H9 (cell line): ENCODE results near the gene PLEK. TPM values are rescaled to one million over a fixed set of nuclear protein-coding genes. Genes with fewer than 3 reads are reported as not detected.

Experiments
- DNase-seq: peaks from one replicate; pipeline ENCODE4 v3.0.0-alpha.2; 2017
- H2AFZ ChIP-seq: one replicate; pipeline ENCODE4 v1.6.1; 2013; ENCODE audit warnings: mild to moderate bottlenecking, low read length, control low read depth, moderate library complexity
- H2AK5ac ChIP-seq: 2 replicates; pipeline ENCODE4 v1.6.1; 2013; ENCODE audit warnings: low read length, control low read depth, mixed read lengths; ENCODE audit not compliant: insufficient read length
- H2BK120ac ChIP-seq: one replicate; pipeline ENCODE4 v1.6.1; 2013; ENCODE audit warnings: low read depth, mild to moderate bottlenecking, low read length, control low read depth, inconsistent platforms; ENCODE audit not compliant: poor library complexity, severe bottlenecking
- H2BK12ac ChIP-seq: 2 replicates; pipeline ENCODE4 v1.6.1; 2013; ENCODE audit warnings: low read length, control low read depth, mixed read lengths, low read depth; ENCODE audit not compliant: insufficient read length
- H2BK15ac ChIP-seq: 2 replicates; pipeline ENCODE4 v1.6.1; 2013; ENCODE audit warnings: low read depth, low read length, control low read depth
- H2BK20ac ChIP-seq: one replicate; pipeline ENCODE4 v1.6.1; 2013; ENCODE audit warnings: low read depth, mild to moderate bottlenecking, low read length, control low read depth, inconsistent platforms; ENCODE audit not compliant: poor library complexity, severe bottlenecking
- H2BK5ac ChIP-seq: 2 replicates; pipeline ENCODE4 v1.6.1; 2013; ENCODE audit warnings: low read length, control low read depth, mixed read lengths; ENCODE audit not compliant: insufficient read length
- H3K14ac ChIP-seq: 2 replicates; pipeline ENCODE4 v1.6.1; 2013; ENCODE audit warnings: low read length, control low read depth; ENCODE audit not compliant: insufficient read depth
- H3K18ac ChIP-seq: 2 replicates; pipeline ENCODE4 v1.6.1; 2013; ENCODE audit warnings: low read depth, mild to moderate bottlenecking, mixed read lengths, low read length, control low read depth; ENCODE audit not compliant: insufficient read length
- H3K23ac ChIP-seq: 2 replicates; pipeline ENCODE4 v1.6.1; 2013; ENCODE audit warnings: low read length, control low read depth, mixed read lengths, low read depth; ENCODE audit not compliant: insufficient read length
- H3K23me2 ChIP-seq: 2 replicates; pipeline ENCODE4 v1.6.1; 2013; ENCODE audit warnings: low read depth, mild to moderate bottlenecking, mixed read lengths, low read length, control low read depth; ENCODE audit not compliant: insufficient read length, poor library complexity, severe bottlenecking
- H3K27ac ChIP-seq: 2 replicates; pipeline ENCODE4 v1.5.1; 2013; ENCODE audit warnings: low read length, control low read depth, mixed read lengths, low read depth; ENCODE audit not compliant: insufficient read length
- H3K27me3 ChIP-seq: 2 replicates; pipeline ENCODE4 v1.6.1; 2013; ENCODE audit warnings: low read length, control low read depth, inconsistent platforms; ENCODE audit not compliant: insufficient read depth
- H3K4ac ChIP-seq: 2 replicates; pipeline ENCODE4 v1.6.1; 2013; ENCODE audit warnings: low read depth, mild to moderate bottlenecking, control low read depth, inconsistent platforms, low read length, moderate library complexity
- H3K4me1 ChIP-seq: 2 replicates; pipeline ENCODE4 v1.6.1; 2013; ENCODE audit warnings: low read length, control low read depth, inconsistent platforms; ENCODE audit not compliant: insufficient read depth
- H3K4me2 ChIP-seq: 2 replicates; pipeline ENCODE4 v1.6.1; 2013; ENCODE audit warnings: low read length, control low read depth, mixed read lengths; ENCODE audit not compliant: insufficient read length, insufficient read depth
- H3K56ac ChIP-seq: 2 replicates; pipeline ENCODE4 v1.6.1; 2013; ENCODE audit warnings: low read depth, mild to moderate bottlenecking, mixed read lengths, low read length, control low read depth; ENCODE audit not compliant: insufficient read length
- H3K79me1 ChIP-seq: 2 replicates; pipeline ENCODE4 v1.6.1; 2013; ENCODE audit warnings: low read depth, mild to moderate bottlenecking, moderate library complexity, low read length, control low read depth, inconsistent platforms; ENCODE audit not compliant: insufficient read depth, poor library complexity, severe bottlenecking
- H3K79me2 ChIP-seq: 2 replicates; pipeline ENCODE4 v1.6.1; 2013; ENCODE audit warnings: low read length, control low read depth, inconsistent platforms; ENCODE audit not compliant: insufficient read depth
- H3K9ac ChIP-seq: 2 replicates; pipeline ENCODE4 v1.6.1; 2013; ENCODE audit warnings: low read length, control low read depth, mixed read lengths; ENCODE audit not compliant: insufficient read length; ENCODE audit errors: extremely low read depth
- H3K9me3 ChIP-seq: one replicate; pipeline ENCODE4 v1.6.1; 2013; ENCODE audit warnings: low read depth, low read length, inconsistent platforms; ENCODE audit not compliant: control insufficient read depth
- H3T11ph ChIP-seq: one replicate; pipeline ENCODE4 v1.6.1; 2013; ENCODE audit warnings: mild to moderate bottlenecking, low read length, control low read depth, inconsistent platforms
- H4K20me1 ChIP-seq: one replicate; pipeline ENCODE4 v1.6.1; 2013; ENCODE audit not compliant: control insufficient read depth, insufficient read length, insufficient read depth
- H4K5ac ChIP-seq: 2 replicates; pipeline ENCODE4 v1.6.1; 2013; ENCODE audit warnings: low read depth, mild to moderate bottlenecking, mixed read lengths, low read length, control low read depth; ENCODE audit not compliant: insufficient read length
- H4K8ac ChIP-seq: replicated peaks from 2 replicates; pipeline ENCODE4 v1.6.1; 2013; ENCODE audit warnings: low read length, control low read depth, mixed read lengths, low read depth; ENCODE audit not compliant: insufficient read length
- H4K91ac ChIP-seq: 2 replicates; pipeline ENCODE4 v1.6.1; 2013; ENCODE audit warnings: low read depth, mild to moderate bottlenecking, moderate library complexity, mixed read lengths, low read length, control low read depth; ENCODE audit not compliant: insufficient read length
- H3K27ac Mint-ChIP-seq, 3 experiments: 2 replicates in 2 of 3; 3 replicates in 1 of 3; pipeline ENCODE4 v1.8.0; 2020 to 2021; ENCODE audit warnings: mixed read lengths in 3 of 3, mild to moderate bottlenecking in 1 of 3, moderate library complexity in 1 of 3
- H3K27me3 Mint-ChIP-seq: 2 replicates; pipeline ENCODE4 v1.8.0; 2021; ENCODE audit warnings: low read depth, mild to moderate bottlenecking, moderate library complexity, mixed read lengths
- H3K36me3 Mint-ChIP-seq, 3 experiments: 2 replicates in 2 of 3; 3 replicates in 1 of 3; pipeline ENCODE4 v1.8.0; 2020 to 2021; ENCODE audit warnings: low read depth in 3 of 3, mixed read lengths in 3 of 3; ENCODE audit not compliant: insufficient read depth in 1 of 3
- H3K4me1 Mint-ChIP-seq, 2 experiments: 2 replicates each; pipeline ENCODE4 v1.8.0; 2020; ENCODE audit warnings: mixed read lengths in 2 of 2
- H3K4me3 Mint-ChIP-seq, 2 experiments: 2 replicates in 1 of 2; 3 replicates in 1 of 2; pipeline ENCODE4 v1.8.0; 2020 to 2021; ENCODE audit warnings: mild to moderate bottlenecking in 2 of 2, mixed read lengths in 2 of 2, moderate library complexity in 1 of 2
- H3K9me3 Mint-ChIP-seq, 2 experiments: 2 replicates in 1 of 2; 3 replicates in 1 of 2; pipeline ENCODE4 v1.8.0; 2020; ENCODE audit warnings: mild to moderate bottlenecking in 2 of 2, mixed read lengths in 2 of 2, moderate library complexity in 1 of 2
- total RNA-seq: library from RNA; stranded (reverse); gene quantifications from 2 replicates; pipeline ENCODE4 v1.2.1, GENCODE V29; 2021
- TF ChIP-seq, protein P1 (sequence below): fragments of 200-600 bp; sonication (generic); conservative IDR thresholded peaks from 3 replicates; pipeline ENCODE4 v1.8.0; 2021; ENCODE audit warnings: antibody characterized with exemption, mild to moderate bottlenecking

The PLEK gene
- total RNA-seq, 1 experiment from 2014 or later, result not detected

DNA sequence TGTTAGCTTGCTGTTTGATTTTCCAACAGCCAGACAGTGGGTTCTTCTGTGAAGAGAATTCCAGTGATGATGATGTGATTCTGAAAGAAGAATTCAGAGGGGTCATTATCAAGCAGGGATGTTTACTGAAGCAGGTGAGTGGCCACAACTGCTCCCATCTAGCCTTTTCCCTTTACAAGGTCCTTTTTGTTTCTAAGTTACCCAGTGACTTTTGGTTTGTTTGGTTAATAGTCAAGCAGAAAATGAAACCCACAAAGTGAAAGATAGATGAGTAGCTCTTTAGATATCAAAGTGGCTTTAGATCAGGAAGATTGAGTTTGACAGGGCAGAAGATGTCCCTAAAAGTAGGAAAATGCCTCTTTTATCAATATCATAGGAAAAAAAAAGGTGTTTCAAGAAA lies 23.3 kb downstream of the PLEK start:
- TF ChIP-seq, protein P1, sequence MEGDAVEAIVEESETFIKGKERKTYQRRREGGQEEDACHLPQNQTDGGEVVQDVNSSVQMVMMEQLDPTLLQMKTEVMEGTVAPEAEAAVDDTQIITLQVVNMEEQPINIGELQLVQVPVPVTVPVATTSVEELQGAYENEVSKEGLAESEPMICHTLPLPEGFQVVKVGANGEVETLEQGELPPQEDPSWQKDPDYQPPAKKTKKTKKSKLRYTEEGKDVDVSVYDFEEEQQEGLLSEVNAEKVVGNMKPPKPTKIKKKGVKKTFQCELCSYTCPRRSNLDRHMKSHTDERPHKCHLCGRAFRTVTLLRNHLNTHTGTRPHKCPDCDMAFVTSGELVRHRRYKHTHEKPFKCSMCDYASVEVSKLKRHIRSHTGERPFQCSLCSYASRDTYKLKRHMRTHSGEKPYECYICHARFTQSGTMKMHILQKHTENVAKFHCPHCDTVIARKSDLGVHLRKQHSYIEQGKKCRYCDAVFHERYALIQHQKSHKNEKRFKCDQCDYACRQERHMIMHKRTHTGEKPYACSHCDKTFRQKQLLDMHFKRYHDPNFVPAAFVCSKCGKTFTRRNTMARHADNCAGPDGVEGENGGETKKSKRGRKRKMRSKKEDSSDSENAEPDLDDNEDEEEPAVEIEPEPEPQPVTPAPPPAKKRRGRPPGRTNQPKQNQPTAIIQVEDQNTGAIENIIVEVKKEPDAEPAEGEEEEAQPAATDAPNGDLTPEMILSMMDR, result no peak
- no peak overlapping the region for H3K4me3 Mint-ChIP-seq
- Histone ChIP-seq H3K23ac (no peak overlapping the region), H3K9ac (no peak overlapping the region), H3K4me1 (no peaks in the 10 kb centered on the region), H3K23me2 (no peaks in the 10 kb centered on the region), H2BK20ac (no peak overlapping the region), H2BK12ac (no peak overlapping the region), H4K8ac (no peak overlapping the region), H3K79me2 (no peaks in the 10 kb centered on the region), H3K14ac (no peak overlapping the region), H4K91ac (no peak overlapping the region), H3K27me3 (no peaks in the 10 kb centered on the region), H4K5ac (no peak overlapping the region), H2AFZ (no peak overlapping the region), H2BK5ac (no peak overlapping the region), H3K18ac (no peak overlapping the region), H3K4me2 (no peak overlapping the region), H3K56ac (no peak overlapping the region), H3K79me1 (no peaks in the 10 kb centered on the region), H3T11ph (no peak overlapping the region), H3K9me3 (no peaks in the 10 kb centered on the region), H2BK15ac (no peak overlapping the region), H2BK120ac (no peak overlapping the region), H3K4ac (no peak overlapping the region), H4K20me1 (no peaks in the 10 kb centered on the region), H2AK5ac (no peak overlapping the region), H3K27ac (no peak overlapping the region)
- peaks cover 10% of the 10 kb centered on the region for H3K27me3 Mint-ChIP-seq
- DNase-seq, result no peak
- H3K36me3 Mint-ChIP-seq, result no peaks in the 10 kb centered on the region
- H3K9me3 Mint-ChIP-seq, result no peaks in the 10 kb centered on the region
- H3K27ac Mint-ChIP-seq, result no peak overlapping the region
- H3K4me1 Mint-ChIP-seq, result peaks cover 3 to 4% of the 10 kb centered on the region in 2 experiments
